Hypothalamus (tissue), 51 donors: Measurements from ENCODE around the gene PSMB8.

Experiments used
- DNase-seq, 51 donors: peaks; one replicate each; lab custom pipeline; 2025; lab: John Stamatoyannopoulos, UW

Gene PSMB8

DNA sequence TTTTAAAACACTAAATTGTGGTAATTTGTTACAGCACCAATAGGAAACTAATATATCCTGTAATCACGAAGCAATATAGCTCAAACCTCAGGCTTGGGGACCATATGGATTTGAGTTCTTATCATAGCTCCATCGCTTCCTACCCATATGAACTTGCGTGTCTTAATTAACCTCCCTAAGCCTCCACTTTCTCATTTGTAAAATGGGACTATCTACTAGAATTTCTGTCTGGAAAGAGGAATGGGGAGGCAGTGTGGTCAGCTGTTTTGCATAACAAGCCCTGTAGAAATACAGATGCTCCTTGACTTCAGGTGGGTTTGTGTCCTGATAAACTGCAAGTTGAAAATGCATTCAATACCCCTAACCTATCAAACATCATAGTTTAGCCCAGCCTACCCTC is 44.1 kb downstream of the PSMB8 start:
- DNase-seq: no peak

- DNase-seq: no peak
These were observed 44.7 kb downstream of the PSMB8 start for GRCh38 chr6:32799168-32799567.

DNA sequence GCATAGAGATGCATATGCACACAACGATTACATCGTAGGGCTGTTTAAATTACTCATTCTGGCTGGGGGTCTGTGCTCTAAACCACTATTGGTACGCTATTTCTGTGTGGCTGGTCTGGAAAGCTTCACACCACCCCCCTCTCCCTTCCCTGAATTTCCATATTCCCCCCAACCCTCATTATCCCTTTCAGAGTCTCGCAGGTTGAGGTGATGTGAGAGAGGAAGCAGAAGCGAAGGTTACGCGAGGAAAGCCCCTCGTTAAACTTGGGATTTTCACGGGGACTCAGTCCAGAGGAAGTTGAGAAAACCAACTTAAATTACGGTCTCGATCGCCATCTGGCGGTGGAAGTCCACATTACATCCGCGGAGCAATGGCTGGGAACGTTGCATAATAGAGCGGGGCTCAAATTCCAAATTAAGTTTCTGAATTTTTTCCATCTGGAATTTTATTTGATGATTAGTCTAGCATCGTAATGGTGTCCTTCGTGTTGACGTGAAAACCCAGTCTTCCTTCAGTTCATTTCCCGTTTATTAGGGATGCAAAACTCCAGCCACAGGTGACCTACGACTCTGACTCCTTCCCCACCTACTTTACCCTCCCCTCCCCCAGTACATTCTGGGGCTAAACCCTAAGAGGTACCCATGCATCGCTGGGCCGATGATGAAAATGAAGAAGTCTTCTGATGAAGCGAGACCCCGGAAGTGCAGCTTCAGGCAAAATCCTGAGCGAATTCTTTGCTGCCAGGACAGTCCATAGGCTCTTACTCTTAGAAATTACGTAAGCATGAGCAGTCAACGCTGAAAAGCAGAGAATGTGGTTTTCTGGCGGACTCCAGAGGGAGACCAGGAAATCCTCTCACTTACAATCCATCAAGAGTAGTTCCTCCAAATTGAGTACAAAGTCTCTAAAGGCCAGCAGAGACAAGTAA is 46.7 kb downstream of the PSMB8 start:
- DNase-seq: peak in 46 of 51 donors; percentile 6 to 90 (median 38)

DNA sequence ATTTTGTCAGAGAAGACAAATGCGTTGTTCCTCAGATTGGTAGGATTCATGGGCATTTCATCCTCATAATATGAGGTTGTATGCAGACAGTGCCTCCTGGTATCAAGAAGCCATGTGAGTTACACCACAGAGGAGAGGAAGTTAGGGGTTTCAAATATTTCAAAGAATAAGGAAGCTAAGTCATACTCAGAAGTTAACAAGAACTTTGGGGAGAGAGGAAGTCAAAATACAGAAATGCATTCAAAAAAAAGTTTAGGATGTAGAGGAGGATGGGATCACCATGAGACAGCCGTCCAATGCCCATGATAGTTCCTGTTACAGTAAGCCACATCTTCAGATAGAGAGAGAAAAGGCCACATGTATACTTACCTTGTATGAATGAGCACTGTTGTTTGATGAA is 49.3 kb downstream of the PSMB8 start:
- DNase-seq: no peak

GRCh38 chr6:32792901-32793435 is 50.9 kb downstream of the PSMB8 start:
- no peak for DNase-seq
